Measurements from ENCODE around the gene TARS3. TPM values are rescaled to one million over a fixed set of nuclear protein-coding genes. Genes with fewer than 3 reads are reported as not detected.

The TARS3 gene
- total RNA-seq, 1 experiment from 2014 or later: 20.7 TPM

DNA sequence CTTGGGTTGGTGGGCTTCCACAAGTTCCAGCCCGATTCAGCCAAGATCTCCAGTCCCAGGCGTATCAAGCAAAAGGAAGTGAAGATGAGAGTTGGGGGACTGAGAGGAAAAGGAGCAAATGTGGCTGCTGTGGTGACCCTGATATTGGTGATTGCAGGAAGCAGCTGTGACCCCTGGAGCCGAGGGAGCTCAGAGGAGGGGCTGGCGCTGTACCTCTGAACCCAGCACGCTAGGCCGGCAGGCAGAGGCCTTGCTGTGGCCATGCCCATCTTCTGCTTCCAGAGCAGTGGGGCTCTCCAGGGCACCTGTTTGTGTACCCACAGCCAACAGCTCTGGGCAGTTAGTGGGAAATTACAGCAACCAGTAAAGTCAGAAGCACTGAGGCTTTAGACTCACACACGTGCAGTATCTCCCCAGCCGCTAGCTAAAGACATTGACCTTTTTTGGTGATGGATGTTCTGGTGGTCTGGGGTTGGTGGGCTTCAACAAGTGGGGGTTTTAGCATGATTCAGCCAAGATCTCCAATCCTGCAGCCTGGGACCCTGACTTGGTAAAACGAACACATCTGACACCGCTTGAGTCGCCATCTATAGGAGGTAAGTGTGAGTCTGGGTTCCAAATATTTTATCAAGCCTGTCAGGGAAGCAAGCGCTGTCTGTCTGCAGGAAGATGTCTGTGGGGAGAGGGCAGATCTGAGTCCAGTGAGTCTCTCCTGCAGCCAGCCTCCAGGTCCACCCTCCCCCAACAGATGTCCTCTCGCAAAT is 105.2 kb downstream of the TARS3 start:
- Histone ChIP-seq H3K27me3 (replicated peaks) (no peaks in the 10 kb centered on the region), H3K36me3 (no peaks in the 10 kb centered on the region), H3K4me3 (no peak overlapping the region), H3K9me3 (replicated peaks) (no peaks in the 10 kb centered on the region), H3K27ac (no peak overlapping the region), H3K4me1 (replicated peaks) (no peaks in the 10 kb centered on the region)
- DNase-seq (ENCODE audit: low read depth in 1 of 2, low spot score in 2 of 2): no peak

DNA sequence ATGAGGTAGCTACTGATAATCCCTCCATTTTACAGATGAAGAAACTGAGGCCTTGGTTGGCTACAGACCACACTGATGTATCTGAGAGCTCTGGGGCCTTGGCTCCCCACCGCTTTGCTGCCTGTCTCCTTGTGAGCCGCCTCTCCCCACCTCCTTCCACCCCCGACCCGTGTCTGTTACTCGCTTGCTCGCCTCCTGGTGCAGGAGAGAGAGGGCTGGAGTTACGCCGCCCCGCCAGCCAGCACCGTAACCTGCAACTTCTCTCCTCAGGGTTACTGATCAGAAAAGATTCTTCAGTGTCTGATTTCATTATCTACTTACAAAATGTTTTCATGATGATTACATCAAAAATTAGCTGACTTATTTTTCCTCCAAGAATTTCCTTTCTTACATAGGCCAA is 106.2 kb downstream of the TARS3 start:
- DNase-seq (ENCODE audit: low read depth in 1 of 2, low spot score in 2 of 2): no peak
- no peaks in the 10 kb centered on the region for H3K36me3 ChIP-seq
- H3K9me3 ChIP-seq (replicated peaks): no peaks in the 10 kb centered on the region
- no peaks in the 10 kb centered on the region for H3K4me1 ChIP-seq (replicated peaks)
- no peaks in the 10 kb centered on the region for H3K27me3 ChIP-seq (replicated peaks)
- H3K4me3 ChIP-seq: no peak overlapping the region
- no peak overlapping the region for H3K27ac ChIP-seq

DNA sequence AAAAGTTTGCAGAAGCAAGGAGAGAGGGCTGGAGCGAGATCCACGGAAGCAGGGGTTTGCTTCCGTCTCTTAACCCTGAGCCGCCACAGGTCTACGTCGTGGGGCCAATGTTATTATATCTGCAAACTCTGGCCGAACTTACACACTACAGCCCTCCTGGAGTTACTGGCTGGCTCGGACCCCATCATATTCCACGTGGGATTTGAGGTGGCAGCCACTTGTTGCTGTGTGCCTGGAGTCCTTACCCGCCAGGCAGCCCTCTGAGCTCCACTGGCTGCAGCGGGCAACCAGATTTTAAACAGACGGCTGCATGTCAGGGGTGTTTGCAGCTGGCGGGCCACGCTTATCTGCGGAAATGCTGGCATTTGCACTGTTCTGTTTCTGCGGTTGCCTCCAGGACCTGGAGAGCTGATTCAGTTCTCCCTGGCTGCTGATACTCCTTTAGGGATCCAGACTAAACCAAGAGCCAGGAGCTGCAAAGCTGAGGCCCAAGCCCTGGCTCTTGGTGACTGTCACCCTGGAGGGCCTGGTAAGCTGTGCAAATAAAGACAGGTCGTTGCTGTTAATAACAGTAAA is 106.8 kb downstream of the TARS3 start:
- no peak for DNase-seq (ENCODE audit: low read depth in 1 of 2, low spot score in 2 of 2)
- Histone ChIP-seq H3K27ac (no peak overlapping the region), H3K4me1 (replicated peaks) (no peaks in the 10 kb centered on the region)

DNA sequence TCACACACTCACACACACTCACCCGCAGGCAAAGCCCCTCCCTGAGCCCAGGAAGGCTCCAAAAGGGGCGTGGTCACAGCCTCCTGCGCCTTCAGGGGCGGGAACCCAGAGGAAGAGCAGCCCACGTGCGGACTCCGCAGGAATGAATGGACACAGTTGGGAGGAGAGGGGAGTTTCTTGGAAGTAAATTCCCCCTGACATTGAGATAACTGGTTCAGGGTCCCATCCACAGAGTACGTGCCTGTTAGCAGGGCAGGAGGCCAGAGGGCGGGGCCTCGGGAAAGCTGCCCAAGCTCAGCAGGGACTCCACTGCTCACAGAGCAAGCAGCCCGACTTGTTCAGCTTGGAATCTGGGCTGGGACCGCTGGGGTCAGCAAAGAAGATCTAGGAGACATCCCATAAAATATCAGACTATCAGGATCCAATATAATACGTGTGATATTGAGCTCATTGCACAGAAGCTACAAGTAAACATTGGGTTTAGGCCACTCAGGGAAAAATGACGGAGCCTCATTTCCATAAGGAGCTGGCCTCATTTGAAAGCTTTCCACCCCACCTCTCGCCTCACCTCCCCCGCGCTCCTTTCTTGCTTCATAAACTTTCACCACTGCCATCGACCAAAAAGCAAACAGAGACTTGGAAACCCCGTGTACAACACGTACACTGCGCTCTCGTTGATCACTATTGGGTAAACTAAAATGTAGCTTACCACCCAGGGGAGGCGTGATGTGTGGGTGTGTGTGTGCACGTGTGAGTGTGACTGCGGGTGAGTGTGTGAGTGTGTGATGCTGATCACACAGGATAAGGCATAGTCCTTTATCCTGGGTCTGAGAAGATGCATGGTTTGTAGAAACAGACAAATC is 108.1 kb downstream of the TARS3 start:
- H3K9me3 ChIP-seq (replicated peaks): no peaks in the 10 kb centered on the region
- no peaks in the 10 kb centered on the region for H3K4me1 ChIP-seq (replicated peaks)
- no peaks in the 10 kb centered on the region for H3K27me3 ChIP-seq (replicated peaks)
- no peak overlapping the region for H3K27ac ChIP-seq
- DNase-seq (ENCODE audit: low read depth in 1 of 2, low spot score in 2 of 2): peak in 1 of 2 experiments; percentile 26
- no peak overlapping the region for H3K4me3 ChIP-seq
- H3K36me3 ChIP-seq: no peaks in the 10 kb centered on the region

More for the DNA sequence above, 106.8 kb downstream of the TARS3 start:
- no peaks in the 10 kb centered on the region for H3K36me3 ChIP-seq
- no peaks in the 10 kb centered on the region for H3K9me3 ChIP-seq (replicated peaks)
- no peaks in the 10 kb centered on the region for H3K27me3 ChIP-seq (replicated peaks)
- H3K4me3 ChIP-seq: no peak overlapping the region

DNA sequence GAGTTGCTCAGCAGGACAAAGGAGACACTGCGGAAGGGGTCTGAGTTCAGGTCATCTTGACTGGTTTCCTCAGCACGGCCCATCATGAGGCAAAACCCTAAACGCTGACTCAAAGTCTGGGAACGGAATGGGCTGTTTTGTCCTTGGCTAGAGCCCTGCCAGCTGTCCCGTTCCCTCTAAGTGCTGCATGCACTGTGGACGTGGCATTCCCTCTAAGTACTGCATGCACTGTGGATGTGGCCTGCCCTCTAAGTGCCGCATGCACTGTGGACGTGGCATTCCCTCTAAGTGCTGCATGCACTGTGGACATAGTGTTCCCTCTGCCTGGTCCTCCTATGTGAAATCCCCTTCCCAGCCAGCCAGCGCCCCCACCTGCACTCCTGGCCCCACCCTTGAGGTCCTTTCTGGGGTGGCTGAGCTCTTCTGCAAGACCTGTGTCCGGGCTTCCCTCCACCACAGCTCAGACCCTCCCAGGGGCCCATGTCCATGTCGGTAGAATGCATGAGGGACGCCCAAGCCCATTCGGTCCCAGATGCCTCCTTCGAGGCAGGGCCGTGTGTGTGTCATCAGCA is 108.8 kb downstream of the TARS3 start:
- Histone ChIP-seq H3K4me3 (no peak overlapping the region), H3K27ac (no peak overlapping the region), H3K4me1 (replicated peaks) (no peaks in the 10 kb centered on the region)

DNA sequence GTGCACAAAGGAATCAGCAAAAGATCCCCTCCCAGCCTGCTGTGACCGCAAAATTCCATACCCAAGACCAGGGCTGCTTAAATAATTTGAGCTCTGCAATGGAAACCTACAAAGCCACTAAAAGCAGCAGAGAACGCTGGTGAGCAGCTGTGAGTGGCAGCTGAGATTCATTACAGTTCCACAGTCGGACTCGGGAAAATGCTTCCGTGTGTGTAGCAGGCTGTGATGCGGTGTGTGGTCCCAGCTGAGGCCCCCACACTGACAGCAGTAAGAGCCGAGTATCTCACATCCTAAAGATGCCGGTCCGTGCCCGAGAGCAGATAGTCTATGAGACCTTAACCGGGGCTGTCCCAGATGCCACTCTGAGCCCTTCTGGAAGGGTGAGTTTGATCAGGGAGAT is 109.5 kb downstream of the TARS3 start:
- H3K36me3 ChIP-seq: no peaks in the 10 kb centered on the region
- no peak for DNase-seq (ENCODE audit: low read depth in 1 of 2, low spot score in 2 of 2)
- H3K4me3 ChIP-seq: no peak overlapping the region
- no peaks in the 10 kb centered on the region for H3K9me3 ChIP-seq (replicated peaks)
- H3K27ac ChIP-seq: no peak overlapping the region
- H3K27me3 ChIP-seq (replicated peaks): no peaks in the 10 kb centered on the region
- H3K4me1 ChIP-seq (replicated peaks): no peaks in the 10 kb centered on the region

More for the DNA sequence above, 108.8 kb downstream of the TARS3 start:
- no peaks in the 10 kb centered on the region for H3K27me3 ChIP-seq (replicated peaks)
- no peaks in the 10 kb centered on the region for H3K9me3 ChIP-seq (replicated peaks)
- no peak for DNase-seq (ENCODE audit: low read depth in 1 of 2, low spot score in 2 of 2)
- H3K36me3 ChIP-seq: no peaks in the 10 kb centered on the region

DNA sequence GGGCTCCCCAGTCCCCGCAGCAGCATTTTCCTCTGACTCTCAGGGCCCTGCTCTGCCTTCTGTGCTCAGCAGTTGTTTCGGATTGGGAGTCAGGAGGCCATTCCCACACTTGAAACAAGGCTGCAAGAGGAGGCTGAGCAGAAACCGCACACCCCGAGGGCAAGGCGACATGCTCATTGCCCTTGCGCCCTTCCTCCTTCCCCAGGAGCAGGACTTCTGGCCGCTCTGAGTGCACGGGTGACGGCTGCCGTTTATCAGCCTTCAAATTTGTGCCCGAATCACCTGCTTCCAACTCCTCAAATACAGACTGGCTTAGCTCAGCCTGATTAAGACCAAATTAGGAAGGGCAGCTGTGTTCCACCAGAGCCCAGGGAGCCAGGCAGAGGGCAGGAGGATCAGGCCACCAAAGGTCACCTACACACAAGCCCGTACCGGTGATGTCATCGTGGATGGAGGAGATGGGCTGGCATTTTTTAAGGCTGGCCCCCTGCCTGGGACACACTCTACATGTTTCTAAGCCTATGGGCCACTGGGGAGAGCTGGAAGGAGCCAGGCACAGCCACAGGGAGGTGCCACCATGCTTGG is 110.2 kb downstream of the TARS3 start:
- H3K9me3 ChIP-seq (replicated peaks): no peaks in the 10 kb centered on the region
- H3K27me3 ChIP-seq (replicated peaks): no peaks in the 10 kb centered on the region
- H3K27ac ChIP-seq: no peak overlapping the region
- no peak for DNase-seq (ENCODE audit: low read depth in 1 of 2, low spot score in 2 of 2)
- H3K36me3 ChIP-seq: no peaks in the 10 kb centered on the region
- no peaks in the 10 kb centered on the region for H3K4me1 ChIP-seq (replicated peaks)
- no peak overlapping the region for H3K4me3 ChIP-seq

DNA sequence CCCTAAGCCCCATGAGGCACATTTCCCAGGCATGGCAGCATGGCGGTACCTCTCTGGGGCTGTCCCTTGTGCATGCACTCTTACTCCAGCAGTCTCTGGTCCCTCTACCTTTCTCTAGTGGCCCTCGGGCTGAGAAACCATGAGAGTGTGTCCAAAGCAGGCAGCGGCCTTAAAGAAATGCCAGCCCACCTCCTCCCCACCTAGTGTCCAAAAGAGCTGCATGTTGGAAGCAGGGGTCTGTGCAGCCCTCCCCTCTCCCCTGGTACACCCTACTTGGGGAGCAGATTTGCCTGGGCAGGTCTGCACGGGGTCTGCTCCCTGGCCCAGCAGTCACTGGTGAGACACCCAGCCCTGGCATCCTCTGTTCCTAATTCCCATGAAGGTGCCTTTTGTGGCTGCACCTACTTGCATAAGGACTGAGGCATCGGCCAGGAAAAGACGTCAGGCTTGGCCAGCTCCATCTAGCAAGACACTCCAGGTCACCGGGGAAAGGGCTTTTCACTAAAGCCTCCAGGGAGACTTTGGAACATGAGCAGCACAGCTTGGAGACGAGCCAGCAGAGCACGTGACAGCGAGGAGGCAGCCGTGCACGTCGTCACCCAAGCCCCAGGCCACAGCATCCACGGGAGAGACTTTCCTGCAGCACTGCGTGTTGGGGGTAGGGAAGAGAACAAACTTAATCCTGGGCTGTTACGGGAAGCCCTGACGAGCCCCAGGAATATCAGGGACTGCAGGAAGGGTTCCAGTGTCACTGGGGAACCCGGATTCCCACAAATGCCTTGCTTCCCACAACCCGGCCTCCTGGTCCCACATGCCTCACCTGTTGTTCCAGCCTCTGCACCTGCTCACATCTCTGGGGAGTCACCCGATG is 110.9 kb downstream of the TARS3 start:
- Histone ChIP-seq H3K36me3 (no peaks in the 10 kb centered on the region), H3K4me1 (replicated peaks) (no peaks in the 10 kb centered on the region), H3K27me3 (replicated peaks) (no peaks in the 10 kb centered on the region), H3K27ac (no peak overlapping the region), H3K9me3 (replicated peaks) (no peaks in the 10 kb centered on the region), H3K4me3 (no peak overlapping the region)
- no peak for DNase-seq (ENCODE audit: low read depth in 1 of 2, low spot score in 2 of 2)

DNA sequence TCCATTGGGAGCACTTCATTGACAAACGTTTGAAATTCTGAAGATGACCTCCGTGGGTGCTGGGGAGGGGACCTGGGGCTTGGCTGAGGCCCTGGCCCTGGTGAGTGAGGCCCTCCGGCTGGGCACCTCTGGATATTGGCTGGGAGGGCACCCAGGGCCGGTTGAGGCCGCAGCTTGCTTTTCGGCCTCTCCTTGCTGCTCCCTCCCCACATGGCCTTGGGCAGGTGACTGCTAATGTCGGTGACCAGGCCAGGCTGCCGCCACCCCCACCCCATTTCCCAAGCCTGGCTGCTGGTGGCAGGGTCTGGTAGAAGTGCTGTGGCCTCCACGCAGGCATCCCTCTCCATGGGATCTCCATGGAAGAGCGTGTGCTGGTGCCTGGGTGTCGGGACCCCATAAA is 111.6 kb downstream of the TARS3 start:
- Histone ChIP-seq H3K36me3 (no peaks in the 10 kb centered on the region), H3K4me1 (replicated peaks) (no peaks in the 10 kb centered on the region), H3K4me3 (no peak overlapping the region), H3K9me3 (replicated peaks) (no peaks in the 10 kb centered on the region), H3K27ac (no peak overlapping the region), H3K27me3 (replicated peaks) (no peaks in the 10 kb centered on the region)
- no peak for DNase-seq (ENCODE audit: low read depth in 1 of 2, low spot score in 2 of 2)

DNA sequence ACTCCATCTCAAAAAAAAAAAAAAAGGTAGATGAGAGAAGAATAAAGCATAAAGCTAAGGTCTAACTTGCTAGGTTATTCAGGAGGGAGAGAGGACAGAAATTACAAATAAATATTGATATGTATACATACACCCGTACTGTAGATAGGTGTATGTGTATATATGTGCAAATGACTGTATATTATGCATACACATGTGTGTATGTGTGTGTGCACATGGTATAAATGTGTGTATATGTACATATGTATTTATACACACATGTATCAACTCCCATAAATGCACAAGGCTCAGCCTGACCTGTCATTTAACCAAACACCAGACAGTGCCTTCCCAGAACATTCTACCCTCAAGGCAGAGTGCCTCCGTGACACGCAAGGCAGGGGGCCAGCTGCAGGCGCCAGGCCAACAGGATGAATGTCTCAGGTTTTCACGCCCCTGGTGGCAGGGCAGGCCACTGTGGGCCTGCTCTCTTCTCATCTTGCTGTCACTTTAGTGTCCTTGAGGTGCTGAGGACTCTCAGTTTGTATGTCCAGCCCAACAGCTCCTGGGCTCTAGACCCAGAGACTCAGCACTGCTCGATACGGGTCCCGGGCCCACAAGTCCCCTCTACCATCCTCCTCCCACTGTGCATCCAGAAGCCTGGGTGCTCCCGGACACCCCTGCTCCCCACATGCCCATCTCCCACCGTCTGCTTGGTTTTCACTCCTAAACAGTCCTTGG is 112.5 kb downstream of the TARS3 start:
- Histone ChIP-seq H3K36me3 (no peaks in the 10 kb centered on the region), H3K27me3 (replicated peaks) (no peaks in the 10 kb centered on the region), H3K4me3 (no peak overlapping the region), H3K9me3 (replicated peaks) (no peaks in the 10 kb centered on the region), H3K4me1 (replicated peaks) (no peaks in the 10 kb centered on the region), H3K27ac (no peak overlapping the region)
- DNase-seq (ENCODE audit: low read depth in 1 of 2, low spot score in 2 of 2): no peak

DNA sequence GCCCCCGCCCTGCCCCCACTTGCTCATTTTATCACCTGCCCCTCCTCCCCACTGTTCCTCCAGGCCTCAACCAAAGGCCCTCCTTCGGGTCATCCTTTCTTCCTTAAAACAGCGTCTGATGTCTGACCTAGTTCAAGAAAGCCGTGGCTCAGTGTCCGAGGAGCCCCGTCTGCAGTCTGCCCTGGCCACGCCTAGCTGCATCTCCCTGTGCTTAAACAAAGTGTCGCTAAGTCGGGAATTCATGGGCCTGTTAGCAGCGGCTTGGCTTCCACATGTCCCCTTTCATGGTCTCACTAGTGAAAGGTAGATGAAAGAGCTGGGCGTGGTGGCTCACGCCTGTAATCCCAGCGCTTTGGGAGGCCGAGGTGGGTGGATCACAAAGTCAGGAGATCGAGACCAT is 113.3 kb downstream of the TARS3 start:
- Histone ChIP-seq H3K9me3 (replicated peaks) (no peaks in the 10 kb centered on the region), H3K4me1 (replicated peaks) (no peaks in the 10 kb centered on the region), H3K27ac (no peak overlapping the region), H3K36me3 (no peaks in the 10 kb centered on the region), H3K27me3 (replicated peaks) (no peaks in the 10 kb centered on the region), H3K4me3 (no peak overlapping the region)
- DNase-seq (ENCODE audit: low read depth in 1 of 2, low spot score in 2 of 2): no peak

DNA sequence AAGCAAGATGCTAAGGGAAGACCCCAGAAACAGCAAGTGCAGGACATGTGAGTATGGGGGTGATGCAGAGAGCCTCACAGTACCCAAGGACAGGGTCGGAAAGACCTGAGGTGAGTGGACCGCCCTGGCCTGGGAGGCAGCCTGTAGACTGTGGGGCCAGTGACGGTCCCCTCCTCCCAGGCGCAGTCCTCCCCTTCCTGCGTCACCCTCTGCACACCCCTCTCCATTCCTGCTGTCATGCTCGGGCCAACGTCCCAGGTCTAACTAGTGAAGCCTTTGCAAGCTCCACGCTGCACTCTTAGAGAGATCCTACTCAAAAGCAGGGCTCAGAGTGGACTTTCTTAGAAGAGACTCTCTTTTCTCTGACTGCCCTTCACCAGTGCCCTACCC is 113.7 kb downstream of the TARS3 start:
- Histone ChIP-seq H3K9me3 (replicated peaks) (no peaks in the 10 kb centered on the region), H3K36me3 (no peaks in the 10 kb centered on the region), H3K4me3 (no peak overlapping the region), H3K27ac (no peak overlapping the region), H3K4me1 (replicated peaks) (no peaks in the 10 kb centered on the region), H3K27me3 (replicated peaks) (no peaks in the 10 kb centered on the region)
- DNase-seq (ENCODE audit: low read depth in 1 of 2, low spot score in 2 of 2): no peak
